Esophagus muscularis mucosa (tissue), 4 donors: ENCODE data around the gene ZNF407. TPM values are rescaled to one million over a fixed set of nuclear protein-coding genes. Genes with fewer than 3 reads are reported as not detected.

Source experiments
- DNase-seq: peaks from one replicate; pipeline ENCODE4 v3.0.0-alpha.2; 2017; ENCODE audit errors: extremely low spot score
- H3K27ac ChIP-seq, 4 donors: fragments of 200-600 bp; sonication (generic); replicated peaks in 1 of 4; 1 replicate in 3 of 4; 2 replicates in 1 of 4; pipeline ENCODE4 v1.5.1; 2016 to 2019; ENCODE audit warnings: mild to moderate bottlenecking in 1 of 4
- H3K27me3 ChIP-seq, 4 donors: fragments of 200-600 bp; sonication (generic); one replicate each; pipeline versions ENCODE4 v1.5.1 to v1.6.0; 2016 to 2019
- H3K36me3 ChIP-seq, 4 donors: fragments of 200-600 bp; sonication (generic); one replicate each; pipeline ENCODE4 v1.5.1; 2016 to 2019
- H3K4me1 ChIP-seq, 4 donors: fragments of 200-600 bp; sonication (generic); one replicate each; pipeline ENCODE4 v1.5.1; 2016 to 2019
- H3K4me3 ChIP-seq, 4 donors: fragments of 200-600 bp; sonication (generic); 1 replicate in 2 of 4; 2 replicates in 2 of 4; pipeline ENCODE4 v1.5.1; 2016 to 2019; ENCODE audit warnings: mild to moderate bottlenecking in 4 of 4, moderate library complexity in 1 of 4
- H3K9me3 ChIP-seq, 4 donors: fragments of 200-600 bp; sonication (generic); 1 replicate in 3 of 4; 2 replicates in 1 of 4; pipeline ENCODE4 v1.5.1; 2016 to 2019
- CTCF ChIP-seq, 3 experiments: fragments of 200-600 bp in 2 of 3; fragments of 450-650 bp in 1 of 3; sonication (generic) in 2 of 3; IDR thresholded peaks; one replicate each; pipeline ENCODE4 v1.5.1; 2017 to 2019; ENCODE audit warnings: antibody characterized with exemption in 3 of 3, mild to moderate bottlenecking in 2 of 3, moderate library complexity in 1 of 3
- EP300 ChIP-seq: sonication (generic); formaldehyde crosslinking; IDR thresholded peaks from one replicate; pipeline ENCODE4 v1.6.1; 2017; ENCODE audit warnings: antibody characterized with exemption
- POLR2A ChIP-seq: fragments of 450-650 bp; IDR thresholded peaks from one replicate; pipeline ENCODE4 v1.6.1; 2017; ENCODE audit warnings: antibody characterized with exemption, moderate library complexity, mild to moderate bottlenecking, low read depth
- POLR2AphosphoS5 ChIP-seq, 2 donors: sonication (generic); formaldehyde crosslinking; IDR thresholded peaks; one replicate each; pipeline ENCODE4 v1.6.1; 2017; ENCODE audit warnings: antibody characterized with exemption in 2 of 2
- WGBS: methylation state at CpG from one replicate; pipeline ENCODE4 v1.1.5; 2018; 5-methylcytosine and 5-hydroxymethylcytosine counted together
- intact Hi-C: fragments of 100-400 bp; cut with DNase I; formaldehyde crosslinking; loops from one replicate; pipeline ENCODE4 v1.15.1; 2023
- total RNA-seq, 4 donors: library from RNA; depleted of rRNA; stranded (reverse); fragments of >200 nt; gene quantifications; one replicate each; pipeline versions ENCODE4 v1.1.0 to v1.2.1, GENCODE V29; 2016

Gene ZNF407
- total RNA-seq, 4 donors from 2014 or later = 13.9 to 19.1 (median 17.2) TPM

GRCh38 chr18:74632351-74632679 is 34.6 kb downstream of the ZNF407 start:
- Histone ChIP-seq H3K27ac (no peak overlapping the region), H3K9me3 (no peaks in the 10 kb centered on the region), H3K27me3 (no peaks in the 10 kb centered on the region), H3K4me3 (no peak overlapping the region), H3K4me1 (no peaks in the 10 kb centered on the region), H3K36me3 (peaks cover 11 to 48% (median 37%) of the 10 kb centered on the region in 4 donors)
- TF ChIP-seq POLR2AphosphoS5 (IDR thresholded peaks at IDR 0.05) (no peak), CTCF (IDR thresholded peaks at IDR 0.05) (no peak), EP300 (no peak), POLR2A (no peak)
- intact Hi-C loops = no loop called here
- no peak for DNase-seq
- WGBS = 97% methylated on average over 6 of the region's 6 CpGs

GRCh38 chr18:74632856-74633255 is 35.2 kb downstream of the ZNF407 start:
- 96% methylated on average over 4 of the region's 4 CpGs for WGBS
- DNase-seq = no peak
- Histone ChIP-seq H3K27ac (no peak overlapping the region), H3K9me3 (no peaks in the 10 kb centered on the region), H3K4me3 (no peak overlapping the region), H3K4me1 (no peaks in the 10 kb centered on the region), H3K36me3 (peaks cover 11 to 48% (median 37%) of the 10 kb centered on the region in 4 donors), H3K27me3 (no peaks in the 10 kb centered on the region)
- intact Hi-C loops = no loop called here
- TF ChIP-seq EP300 (no peak), CTCF (IDR thresholded peaks at IDR 0.05) (no peak), POLR2AphosphoS5 (IDR thresholded peaks at IDR 0.05) (no peak), POLR2A (no peak)

- H3K4me3 ChIP-seq = no peak overlapping the region
- TF ChIP-seq POLR2AphosphoS5 (IDR thresholded peaks at IDR 0.05) = no peak
- TF ChIP-seq POLR2A = no peak
- no peak for TF ChIP-seq CTCF (IDR thresholded peaks at IDR 0.05)
- no peak for TF ChIP-seq EP300
- intact Hi-C loops = no loop called here
- no peaks in the 10 kb centered on the region for H3K9me3 ChIP-seq
- no peak for DNase-seq
- no peaks in the 10 kb centered on the region for H3K27me3 ChIP-seq
- peaks cover 11 to 48% (median 37%) of the 10 kb centered on the region in 4 donors for H3K36me3 ChIP-seq
- H3K27ac ChIP-seq = no peak overlapping the region
- no peaks in the 10 kb centered on the region for H3K4me1 ChIP-seq
- WGBS = 95% methylated on average over 13 of the region's 13 CpGs
These were observed 36.1 kb downstream of the ZNF407 start for GRCh38 chr18:74633652-74634352.

GRCh38 chr18:74635224-74635975 is 37.7 kb downstream of the ZNF407 start:
- peaks cover 11 to 48% (median 37%) of the 10 kb centered on the region in 4 donors for H3K36me3 ChIP-seq
- H3K4me1 ChIP-seq = no peaks in the 10 kb centered on the region
- DNase-seq = no peak
- intact Hi-C loops = no loop called here
- TF ChIP-seq CTCF (IDR thresholded peaks at IDR 0.05) = no peak
- TF ChIP-seq POLR2A = no peak
- no peak for TF ChIP-seq EP300
- no peak for TF ChIP-seq POLR2AphosphoS5 (IDR thresholded peaks at IDR 0.05)
- H3K4me3 ChIP-seq = no peak overlapping the region
- H3K27ac ChIP-seq = no peak overlapping the region
- 92% methylated on average over 15 of the region's 15 CpGs for WGBS
- no peaks in the 10 kb centered on the region for H3K9me3 ChIP-seq
- no peaks in the 10 kb centered on the region for H3K27me3 ChIP-seq
